Suprapubic skin (tissue), 4 donors: Measurements from ENCODE around the gene SAMD1.

Experiments
- EP300 ChIP-seq: sonication (generic); formaldehyde crosslinking; IDR thresholded peaks from one replicate; pipeline ENCODE4 v1.6.1; 2017; ENCODE audit warnings: antibody characterized with exemption
- POLR2AphosphoS5 ChIP-seq, 3 donors: sonication (generic); formaldehyde crosslinking; IDR thresholded peaks; one replicate each; pipeline ENCODE4 v1.6.1; 2017; ENCODE audit warnings: antibody characterized with exemption in 3 of 3
- TF ChIP-seq, protein P1 (sequence below), 2 donors: fragments of 200-600 bp in 1 of 2; fragments of 450-650 bp in 1 of 2; sonication (generic) in 1 of 2; IDR thresholded peaks; one replicate each; pipeline ENCODE4 v1.5.1; 2016 to 2019; ENCODE audit warnings: antibody characterized with exemption in 2 of 2, mild to moderate bottlenecking in 1 of 2, moderate library complexity in 1 of 2

DNA sequence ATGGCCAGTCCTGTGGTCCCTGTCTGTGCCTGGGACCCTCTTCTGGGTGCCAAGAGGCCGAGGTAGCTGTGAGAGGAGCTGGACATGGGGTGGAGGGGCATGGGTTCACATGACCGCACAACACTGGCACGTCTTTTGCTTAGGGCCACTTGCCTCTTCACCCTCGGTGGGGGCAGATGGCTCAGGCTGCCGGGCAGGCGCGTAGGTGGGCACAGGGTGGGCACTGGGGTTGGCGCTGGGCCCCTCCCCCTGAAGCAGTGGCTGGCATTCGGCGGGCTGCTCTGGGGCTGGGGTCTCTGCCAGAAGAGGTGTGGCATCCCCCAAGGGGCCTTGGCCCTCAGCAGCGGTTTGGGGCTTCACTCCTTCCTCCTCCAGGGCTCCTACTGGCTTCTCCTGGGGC, 37.1 kb downstream of the SAMD1 start:
- TF ChIP-seq, protein P1, sequence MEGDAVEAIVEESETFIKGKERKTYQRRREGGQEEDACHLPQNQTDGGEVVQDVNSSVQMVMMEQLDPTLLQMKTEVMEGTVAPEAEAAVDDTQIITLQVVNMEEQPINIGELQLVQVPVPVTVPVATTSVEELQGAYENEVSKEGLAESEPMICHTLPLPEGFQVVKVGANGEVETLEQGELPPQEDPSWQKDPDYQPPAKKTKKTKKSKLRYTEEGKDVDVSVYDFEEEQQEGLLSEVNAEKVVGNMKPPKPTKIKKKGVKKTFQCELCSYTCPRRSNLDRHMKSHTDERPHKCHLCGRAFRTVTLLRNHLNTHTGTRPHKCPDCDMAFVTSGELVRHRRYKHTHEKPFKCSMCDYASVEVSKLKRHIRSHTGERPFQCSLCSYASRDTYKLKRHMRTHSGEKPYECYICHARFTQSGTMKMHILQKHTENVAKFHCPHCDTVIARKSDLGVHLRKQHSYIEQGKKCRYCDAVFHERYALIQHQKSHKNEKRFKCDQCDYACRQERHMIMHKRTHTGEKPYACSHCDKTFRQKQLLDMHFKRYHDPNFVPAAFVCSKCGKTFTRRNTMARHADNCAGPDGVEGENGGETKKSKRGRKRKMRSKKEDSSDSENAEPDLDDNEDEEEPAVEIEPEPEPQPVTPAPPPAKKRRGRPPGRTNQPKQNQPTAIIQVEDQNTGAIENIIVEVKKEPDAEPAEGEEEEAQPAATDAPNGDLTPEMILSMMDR (IDR thresholded peaks at IDR 0.05): no peak
- TF ChIP-seq EP300: no peak
- TF ChIP-seq POLR2AphosphoS5 (IDR thresholded peaks at IDR 0.05): no peak
